Amniotic epithelial cell (primary cell): ENCODE measurements around the gene PDLIM1.
"Not testable (repeated sequence)": the region's sequence is repeated elsewhere in the genome, so short reads cannot be mapped to it uniquely, and the experiment has no call there.

Experiments
- DNase-seq: peaks from one replicate; pipeline ENCODE4 v3.0.0-alpha.2; 2010; ENCODE audit warnings: low read depth

Gene PDLIM1

GRCh38 chr10:95208702-95209391, 82.0 kb downstream of the PDLIM1 start:
- DNase-seq = no peak

DNA sequence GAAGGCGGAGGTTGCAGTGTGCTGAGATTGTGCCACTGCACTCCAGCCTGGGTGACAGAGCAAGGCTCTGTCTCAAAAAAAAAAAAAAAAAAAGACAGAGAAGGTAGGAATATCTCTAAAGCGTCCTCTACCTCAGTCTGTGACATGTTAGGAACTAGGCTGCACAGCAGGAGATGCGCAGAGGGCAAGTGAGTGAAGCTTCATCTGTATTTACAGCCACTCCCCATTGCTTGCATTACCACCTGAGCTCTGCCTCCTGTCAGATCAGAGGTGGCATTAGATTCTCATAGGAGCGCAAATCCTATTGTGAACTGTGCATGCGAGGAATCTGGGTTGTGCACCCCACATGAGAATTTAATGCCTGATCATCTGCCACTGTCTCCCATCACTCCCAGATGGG, 87.9 kb downstream of the PDLIM1 start:
- not testable (repeated sequence) for DNase-seq

DNA sequence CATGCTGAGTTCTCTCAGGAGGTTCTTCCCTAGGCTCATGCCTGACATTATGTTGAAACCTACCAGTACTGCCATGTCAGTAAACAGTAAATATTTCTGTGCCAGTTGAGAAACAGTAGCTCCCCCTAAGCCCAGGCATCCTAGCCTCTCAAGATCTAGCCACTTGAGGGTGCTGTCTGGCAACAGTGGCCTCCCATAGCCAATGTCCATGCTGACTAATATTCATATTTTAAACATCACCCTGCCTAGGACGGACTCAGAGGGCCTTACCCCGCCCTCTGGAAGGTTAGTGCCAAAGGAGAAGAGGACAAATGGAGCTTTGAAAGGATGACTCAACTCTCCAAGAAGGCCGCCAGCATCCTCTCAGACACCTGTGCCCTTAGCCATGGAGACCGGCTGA, 89.1 kb downstream of the PDLIM1 start:
- peak; percentile 53 for DNase-seq

DNA sequence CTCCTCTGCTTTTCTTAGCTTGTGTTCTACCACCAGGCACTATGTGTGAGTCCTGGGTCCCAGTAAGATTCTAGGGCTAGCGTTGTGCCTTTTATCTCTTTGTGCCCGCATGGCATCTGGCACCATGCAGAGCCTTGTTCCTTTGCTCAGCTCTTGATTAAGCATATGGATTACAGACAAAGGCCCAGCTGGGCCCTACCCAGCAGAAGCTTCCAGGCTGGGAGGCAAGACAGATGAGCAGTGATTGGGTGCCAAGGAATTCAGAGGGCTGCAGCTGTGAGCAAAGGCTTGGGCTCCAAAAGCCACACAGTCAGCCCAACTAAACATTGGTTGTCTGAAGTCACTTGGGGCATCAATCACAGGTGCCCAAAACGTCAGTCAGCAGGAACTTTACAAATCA, 94.8 kb downstream of the PDLIM1 start:
- no peak for DNase-seq

DNA sequence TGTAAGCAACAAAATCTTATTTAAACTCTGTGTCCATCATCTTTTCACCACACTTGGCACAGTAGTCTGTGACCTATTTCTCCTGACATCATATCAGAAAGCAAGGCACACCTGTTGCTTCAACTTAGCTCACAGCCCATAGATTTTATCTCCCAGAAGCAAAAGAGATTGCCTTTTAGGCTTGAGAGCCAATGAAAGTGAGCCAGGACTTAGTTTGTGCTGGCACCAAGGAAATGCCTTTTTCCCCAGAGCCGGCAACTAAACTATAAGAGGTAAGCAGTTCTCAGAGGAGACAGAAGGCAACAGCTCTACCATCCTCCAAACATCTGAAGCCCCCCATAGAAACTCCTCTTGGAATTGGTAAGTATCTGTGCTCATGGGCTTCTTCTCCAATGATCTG, 96.9 kb downstream of the PDLIM1 start, which contains the start of gene ACSM6:
Gene ACSM6, plus strand, starts transcription at position 295 of the 400 bp plus-strand sequence. CDS start 248 bp downstream, outside the sequence.
- no peak for DNase-seq

DNA sequence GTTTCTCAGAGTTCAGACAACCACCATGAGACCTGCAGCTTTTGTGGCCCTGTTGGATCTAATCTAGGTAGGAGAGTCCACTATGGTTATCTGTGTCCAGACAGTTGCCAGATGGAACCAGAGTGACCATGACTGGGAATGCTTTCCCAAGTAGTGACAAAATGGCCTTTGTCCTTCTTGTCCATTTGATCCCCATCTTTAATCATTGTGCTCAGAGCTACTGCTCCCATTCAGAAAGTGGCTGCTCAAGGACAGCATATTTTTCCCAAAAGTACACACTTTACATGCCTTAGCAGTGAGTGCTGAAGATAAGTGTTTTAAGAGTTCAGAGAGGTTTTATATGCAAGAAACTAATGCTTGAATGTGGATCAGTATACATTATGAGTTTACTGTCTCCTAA, 102.2 kb downstream of the PDLIM1 start:
- no peak for DNase-seq

- DNase-seq = no peak
These were observed 103.2 kb downstream of the PDLIM1 start for GRCh38 chr10:95187617-95188016.
